ENCODE measurements around the gene SLC25A48. TPM values are rescaled to one million over a fixed set of nuclear protein-coding genes. Genes with fewer than 3 reads are reported as not detected.

Gene SLC25A48
- total RNA-seq, 1 donor from 2014 or later, result not detected

- Mint-ChIP-seq H3K4me3 (ENCODE audit: unreplicated experiment) (no peak overlapping the region), H3K27ac (ENCODE audit: unreplicated experiment) (no peak overlapping the region), H3K9me3 (ENCODE audit: unreplicated experiment) (no peaks in the 10 kb centered on the region), H3K4me1 (ENCODE audit: unreplicated experiment) (no peaks in the 10 kb centered on the region), H3K36me3 (ENCODE audit: unreplicated experiment) (no peaks in the 10 kb centered on the region), H3K27me3 (ENCODE audit: unreplicated experiment) (peaks cover 30% of the 10 kb centered on the region)
- no peak for TF ChIP-seq CTCF (IDR thresholded peaks at IDR 0.05)
- DNase-seq (ENCODE audit: extremely low spot score, unreplicated experiment), result no peak
These were observed 12.2 kb upstream of the SLC25A48 start for GRCh38 chr5:135822286-135822685.

- Mint-ChIP-seq H3K36me3 (ENCODE audit: unreplicated experiment) (no peaks in the 10 kb centered on the region), H3K4me1 (ENCODE audit: unreplicated experiment) (no peaks in the 10 kb centered on the region), H3K4me3 (ENCODE audit: unreplicated experiment) (no peak overlapping the region), H3K9me3 (ENCODE audit: unreplicated experiment) (no peaks in the 10 kb centered on the region), H3K27me3 (ENCODE audit: unreplicated experiment) (peaks cover 24% of the 10 kb centered on the region), H3K27ac (ENCODE audit: unreplicated experiment) (no peak overlapping the region)
- no peak for DNase-seq (ENCODE audit: extremely low spot score, unreplicated experiment)
- TF ChIP-seq CTCF (IDR thresholded peaks at IDR 0.05), result no peak
These were observed 11.5 kb upstream of the SLC25A48 start for GRCh38 chr5:135822959-135823358.

- Mint-ChIP-seq H3K36me3 (ENCODE audit: unreplicated experiment) (no peaks in the 10 kb centered on the region), H3K27me3 (ENCODE audit: unreplicated experiment) (peaks cover 16% of the 10 kb centered on the region), H3K4me1 (ENCODE audit: unreplicated experiment) (no peaks in the 10 kb centered on the region), H3K4me3 (ENCODE audit: unreplicated experiment) (no peak overlapping the region), H3K9me3 (ENCODE audit: unreplicated experiment) (no peaks in the 10 kb centered on the region), H3K27ac (ENCODE audit: unreplicated experiment) (no peak overlapping the region)
- TF ChIP-seq CTCF (IDR thresholded peaks at IDR 0.05), result no peak
- DNase-seq (ENCODE audit: extremely low spot score, unreplicated experiment), result no peak
These were observed 10.6 kb upstream of the SLC25A48 start for GRCh38 chr5:135823881-135824280.

- H3K4me3 Mint-ChIP-seq (ENCODE audit: unreplicated experiment), result no peak overlapping the region
- H3K27ac Mint-ChIP-seq (ENCODE audit: unreplicated experiment), result no peak overlapping the region
- TF ChIP-seq CTCF (IDR thresholded peaks at IDR 0.05), result no peak
- no peaks in the 10 kb centered on the region for H3K9me3 Mint-ChIP-seq (ENCODE audit: unreplicated experiment)
- H3K27me3 Mint-ChIP-seq (ENCODE audit: unreplicated experiment), result peaks cover 15% of the 10 kb centered on the region
- no peaks in the 10 kb centered on the region for H3K4me1 Mint-ChIP-seq (ENCODE audit: unreplicated experiment)
- H3K36me3 Mint-ChIP-seq (ENCODE audit: unreplicated experiment), result no peaks in the 10 kb centered on the region
- DNase-seq (ENCODE audit: extremely low spot score, unreplicated experiment), result peak; percentile 74
These were observed 9.9 kb upstream of the SLC25A48 start for GRCh38 chr5:135824541-135825041.

GRCh38 chr5:135825373-135826220, 8.9 kb upstream of the SLC25A48 start:
- no peak overlapping the region for H3K4me3 Mint-ChIP-seq (ENCODE audit: unreplicated experiment)
- peak; percentile 74 for DNase-seq (ENCODE audit: extremely low spot score, unreplicated experiment)
- no peak for TF ChIP-seq CTCF (IDR thresholded peaks at IDR 0.05)
- H3K27ac Mint-ChIP-seq (ENCODE audit: unreplicated experiment), result no peak overlapping the region
- peaks cover 20% of the 10 kb centered on the region for H3K27me3 Mint-ChIP-seq (ENCODE audit: unreplicated experiment)
- no peaks in the 10 kb centered on the region for H3K9me3 Mint-ChIP-seq (ENCODE audit: unreplicated experiment)
- H3K4me1 Mint-ChIP-seq (ENCODE audit: unreplicated experiment), result no peaks in the 10 kb centered on the region
- no peaks in the 10 kb centered on the region for H3K36me3 Mint-ChIP-seq (ENCODE audit: unreplicated experiment)

Measured in osteocyte (in vitro differentiated cells).